Activated CD4-positive, alpha-beta T cell treated with anti-CD3 and anti-CD28 coated beads, Interleukin-10, Interleukin-2, amounts not matched to agents 100 ng/mL and 50 ng/mL, durations not matched to agents 16 hours and 8 hours (primary cell): ENCODE measurements around the gene PNKD.

Experiments
- DNase-seq: peaks from one replicate; pipeline ENCODE4 v3.0.0-alpha.2; 2020

PNKD gene, protein sequence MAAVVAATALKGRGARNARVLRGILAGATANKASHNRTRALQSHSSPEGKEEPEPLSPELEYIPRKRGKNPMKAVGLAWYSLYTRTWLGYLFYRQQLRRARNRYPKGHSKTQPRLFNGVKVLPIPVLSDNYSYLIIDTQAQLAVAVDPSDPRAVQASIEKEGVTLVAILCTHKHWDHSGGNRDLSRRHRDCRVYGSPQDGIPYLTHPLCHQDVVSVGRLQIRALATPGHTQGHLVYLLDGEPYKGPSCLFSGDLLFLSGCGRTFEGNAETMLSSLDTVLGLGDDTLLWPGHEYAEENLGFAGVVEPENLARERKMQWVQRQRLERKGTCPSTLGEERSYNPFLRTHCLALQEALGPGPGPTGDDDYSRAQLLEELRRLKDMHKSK

DNA sequence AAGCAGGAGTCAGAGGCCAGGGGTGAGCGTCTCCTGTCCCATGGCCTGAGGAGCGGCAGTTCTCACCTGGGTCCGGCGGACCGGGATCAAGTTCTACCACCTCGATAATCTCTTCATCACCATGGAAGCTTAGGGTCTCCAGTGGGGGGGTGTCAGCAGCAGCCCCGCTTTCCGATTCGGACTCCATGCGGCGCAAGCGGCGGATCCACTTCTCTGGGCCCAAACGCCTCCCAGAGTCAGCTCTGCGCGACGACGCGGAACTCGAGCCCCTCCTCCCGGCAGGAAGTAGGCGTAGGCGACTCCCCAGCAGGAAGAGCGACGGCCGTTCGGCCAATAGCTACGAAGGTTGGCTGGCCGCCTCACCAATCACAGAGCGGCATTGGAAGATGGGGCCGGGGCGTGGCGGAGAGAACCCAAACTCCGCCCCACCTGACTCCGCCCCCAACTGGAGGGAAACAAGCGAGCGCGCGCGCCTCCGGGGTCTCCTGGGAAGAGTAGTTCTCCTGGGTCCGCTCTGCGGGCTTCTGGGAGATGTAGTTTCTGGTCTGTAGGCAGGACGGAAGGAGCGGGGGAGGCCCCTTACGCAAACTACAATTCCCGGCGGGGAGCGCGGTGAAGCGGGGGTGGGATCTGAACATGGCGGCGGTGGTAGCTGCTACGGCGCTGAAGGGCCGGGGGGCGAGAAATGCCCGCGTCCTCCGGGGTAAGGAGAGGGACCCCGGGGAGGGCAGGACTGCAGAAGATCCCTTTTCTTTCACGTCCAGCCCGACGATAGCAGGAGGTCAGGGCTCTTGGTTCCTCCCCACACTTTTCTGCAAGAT is at the start of gene PNKD, which contains the start of gene AAMP:
Gene PNKD (plus strand): TSS at position 620 of the 821 bp plus-strand sequence. CDS start 17 bp downstream, at position 637.
Gene AAMP (minus strand): TSS at position 238 of the 821 bp plus-strand sequence. CDS start 51 bp downstream, at position 187.
- peak; percentile 100 for DNase-seq

DNA sequence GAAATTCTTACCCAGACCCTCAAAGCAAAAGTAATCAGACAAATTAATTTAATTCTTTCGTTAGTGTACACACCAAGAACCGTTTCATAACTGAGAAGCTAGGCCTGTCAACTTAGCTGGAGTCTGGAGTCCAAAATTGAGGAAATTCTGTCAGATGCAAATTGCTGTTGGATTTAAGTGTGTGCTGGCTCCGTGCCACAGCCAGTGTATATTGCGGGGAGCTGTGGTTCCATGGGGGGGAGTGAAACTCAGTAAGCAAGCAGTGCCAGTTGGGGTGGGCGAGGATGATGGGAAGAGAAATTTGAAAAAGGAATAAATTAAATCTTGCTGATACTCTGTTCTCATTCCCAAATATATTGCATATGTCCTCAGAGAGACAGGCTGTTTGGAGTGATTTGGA is 49.3 kb upstream of the PNKD start:
- DNase-seq: no peak

DNA sequence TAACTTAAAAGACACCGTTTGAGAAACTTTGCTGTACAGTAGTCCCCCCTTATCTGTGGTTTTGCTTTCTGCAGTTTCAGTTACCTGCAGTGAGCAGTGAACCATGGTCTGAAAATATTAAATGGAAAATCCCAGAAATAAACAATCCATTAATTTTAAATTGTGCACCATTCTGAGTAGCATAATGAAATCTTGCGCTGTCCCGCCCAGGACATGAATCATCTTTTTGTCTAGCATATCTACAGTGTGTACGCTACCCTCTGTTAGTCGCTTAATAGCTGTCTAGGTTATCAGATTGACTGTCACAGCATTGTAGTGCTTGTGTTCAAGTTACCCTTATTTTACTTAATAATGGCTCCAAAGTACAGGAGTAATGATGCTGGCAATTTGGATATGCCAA is 47.3 kb upstream of the PNKD start:
- peak; percentile 51 for DNase-seq

DNA sequence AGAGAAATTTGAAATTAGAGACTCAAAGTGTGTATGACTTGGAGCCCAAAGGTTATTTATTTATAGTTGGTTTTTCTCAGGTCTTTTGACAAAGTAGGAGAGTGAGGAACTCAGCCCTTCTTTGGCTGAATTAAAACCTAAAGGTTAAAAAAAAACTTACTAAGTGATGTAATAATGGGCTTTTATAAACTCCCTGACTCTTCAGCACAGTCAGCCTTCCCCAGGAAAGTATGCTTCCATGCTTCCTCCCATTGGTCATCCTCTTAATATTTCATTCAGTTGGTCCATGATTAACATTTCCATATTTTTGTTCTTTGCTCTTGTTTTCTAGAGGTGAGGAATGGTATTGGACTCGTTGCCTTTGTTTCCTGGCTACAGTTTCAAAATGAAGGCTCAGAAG is 46.1 kb upstream of the PNKD start:
- DNase-seq: no peak

DNA sequence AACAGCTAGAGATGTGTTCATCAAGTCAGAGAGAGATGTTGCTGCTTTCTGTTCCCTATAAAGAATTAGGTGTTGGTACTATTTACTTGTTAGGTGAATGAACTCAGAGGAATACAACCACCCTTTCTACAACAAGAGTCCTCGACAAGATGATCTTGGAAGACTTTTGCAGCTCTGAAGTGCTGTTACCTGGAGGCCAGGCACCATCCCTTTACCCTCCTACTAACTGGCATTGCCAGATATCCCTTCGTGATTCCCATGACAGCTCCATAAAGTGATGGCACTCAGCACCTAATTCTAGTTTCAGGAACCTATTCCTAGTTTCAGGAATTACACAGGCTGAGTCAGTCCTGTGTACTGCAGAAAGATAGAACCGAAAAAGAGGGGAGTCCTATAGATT is 43.4 kb upstream of the PNKD start:
- no peak for DNase-seq

DNA sequence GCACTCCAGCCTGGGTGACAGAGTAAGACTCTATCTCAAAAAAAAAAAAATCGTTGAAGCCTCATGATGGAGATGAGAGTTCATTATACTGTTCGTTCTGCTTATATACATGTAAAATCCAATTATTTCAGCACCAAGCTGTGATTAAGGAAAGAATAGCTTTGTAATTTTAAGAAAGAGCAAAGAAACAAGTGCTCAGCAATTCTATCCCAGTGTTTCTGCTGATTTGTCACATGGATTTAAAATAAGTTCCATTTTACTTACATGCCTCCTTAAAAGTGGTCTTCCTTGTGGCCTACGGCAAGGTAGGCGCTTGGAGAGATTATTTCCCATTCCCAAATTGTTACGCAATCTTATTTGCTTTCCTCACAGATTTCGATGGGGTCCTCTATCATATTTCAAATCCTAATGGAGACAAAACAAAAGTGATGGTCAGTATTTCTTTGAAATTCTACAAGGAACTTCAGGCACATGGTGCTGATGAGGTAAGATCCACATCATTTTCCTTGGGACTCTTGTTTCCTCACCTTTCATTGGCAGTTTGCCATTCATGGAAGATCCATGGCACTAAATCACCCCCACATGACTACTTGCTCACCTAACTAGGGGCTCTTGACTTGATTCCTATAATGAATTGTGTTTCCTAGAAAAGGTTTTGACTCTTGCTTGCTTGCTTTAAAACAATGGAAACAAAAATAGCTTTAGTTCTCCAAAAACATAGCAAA is 41.8 kb upstream of the PNKD start:
- peak; percentile 24 for DNase-seq

DNA sequence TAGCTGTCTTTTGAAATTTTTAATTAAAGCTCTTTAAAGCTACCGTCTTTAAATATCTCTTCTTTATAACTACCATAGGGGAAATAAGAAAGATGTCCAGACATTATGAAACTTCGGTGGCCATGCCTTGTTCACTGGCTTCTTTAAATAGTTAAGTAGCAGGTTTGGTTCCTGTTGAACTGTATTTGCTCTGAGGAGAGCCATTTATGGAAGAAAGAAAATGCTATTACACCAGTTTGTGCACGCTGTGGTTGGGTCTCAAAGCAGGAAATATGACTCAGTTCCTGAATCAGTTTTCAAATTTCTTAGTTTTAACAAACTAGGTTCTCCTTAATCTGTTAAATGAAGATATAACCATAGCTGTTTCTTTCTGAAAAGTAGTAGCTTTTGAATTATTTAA is 41.1 kb upstream of the PNKD start:
- DNase-seq: peak; percentile 91

DNA sequence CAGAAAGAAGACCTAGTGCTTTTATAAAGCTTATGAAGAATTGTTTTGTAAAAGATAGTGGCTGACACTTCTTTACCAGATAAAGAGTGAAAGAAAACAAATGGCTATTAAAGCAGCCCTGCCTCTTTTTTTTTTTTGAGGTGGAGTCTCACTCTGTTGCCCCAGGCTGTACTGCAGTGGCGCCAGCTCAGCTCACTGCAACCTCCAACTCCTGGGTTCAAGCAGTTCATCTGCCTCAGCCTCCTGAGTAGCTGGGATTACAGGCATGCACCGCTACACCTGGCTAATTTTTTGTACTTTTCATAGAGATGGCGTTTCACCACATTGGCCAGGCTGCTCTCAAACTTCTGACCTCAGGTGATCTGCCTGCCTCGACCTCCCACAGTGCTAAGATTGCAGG is 40.5 kb upstream of the PNKD start:
- DNase-seq: peak; percentile 56

DNA sequence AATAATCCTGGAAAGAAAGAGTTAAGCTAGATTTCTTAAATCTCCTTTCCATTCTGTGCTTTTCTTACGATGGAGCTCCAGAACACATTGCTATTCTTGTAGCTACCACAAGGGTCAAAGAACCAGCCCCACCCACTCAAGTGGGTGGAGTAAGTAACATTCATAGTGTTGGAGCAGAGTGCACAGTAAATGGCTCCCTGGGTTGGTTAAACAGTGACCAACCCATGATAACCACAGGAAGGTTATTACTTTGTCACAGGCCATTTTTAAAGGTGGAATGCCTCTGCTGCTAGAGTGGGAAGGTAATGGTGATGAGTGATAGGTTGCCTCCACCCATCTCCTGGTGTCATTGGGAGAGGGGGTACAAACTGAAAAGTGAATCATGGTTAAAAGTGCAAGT is 39.4 kb upstream of the PNKD start:
- DNase-seq: peak; percentile 75

DNA sequence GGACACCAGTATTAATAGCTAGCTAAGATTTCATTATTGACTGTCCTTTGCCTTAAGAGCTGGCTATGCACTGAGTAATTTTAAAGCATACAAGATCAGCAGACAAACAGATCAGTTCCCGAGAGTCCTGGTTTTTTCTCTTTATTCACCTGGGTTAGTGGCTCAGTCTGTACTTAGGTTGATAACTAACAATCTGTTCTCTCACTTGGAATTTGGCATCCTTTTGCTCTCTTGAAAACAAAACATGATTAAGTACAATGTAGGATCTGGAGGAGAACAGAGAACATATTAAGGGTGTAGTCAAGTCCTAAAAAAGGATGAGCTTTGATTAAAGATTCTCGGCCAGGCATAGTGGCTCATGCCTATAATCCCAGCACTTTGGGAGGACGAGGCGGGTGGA is 36.8 kb upstream of the PNKD start:
- no peak for DNase-seq

DNA sequence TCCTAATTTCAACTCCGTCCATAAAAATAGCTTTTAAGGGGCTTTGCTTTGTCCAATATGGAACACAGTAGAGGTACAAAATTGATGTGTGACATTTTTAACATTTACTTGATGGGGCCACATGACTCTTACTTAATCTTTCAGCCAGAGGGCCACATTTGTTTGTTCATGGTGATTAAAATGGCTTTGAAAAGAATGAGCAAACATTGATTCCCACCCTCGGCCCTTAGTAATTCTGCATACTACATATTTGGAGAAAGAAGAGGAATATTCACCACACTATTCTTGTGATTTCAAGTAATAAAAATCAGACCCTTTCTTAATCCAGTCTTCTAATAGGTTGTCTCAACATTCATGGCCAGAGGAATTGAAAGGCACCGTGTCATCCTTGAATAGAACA is 35.8 kb upstream of the PNKD start:
- DNase-seq: no peak

DNA sequence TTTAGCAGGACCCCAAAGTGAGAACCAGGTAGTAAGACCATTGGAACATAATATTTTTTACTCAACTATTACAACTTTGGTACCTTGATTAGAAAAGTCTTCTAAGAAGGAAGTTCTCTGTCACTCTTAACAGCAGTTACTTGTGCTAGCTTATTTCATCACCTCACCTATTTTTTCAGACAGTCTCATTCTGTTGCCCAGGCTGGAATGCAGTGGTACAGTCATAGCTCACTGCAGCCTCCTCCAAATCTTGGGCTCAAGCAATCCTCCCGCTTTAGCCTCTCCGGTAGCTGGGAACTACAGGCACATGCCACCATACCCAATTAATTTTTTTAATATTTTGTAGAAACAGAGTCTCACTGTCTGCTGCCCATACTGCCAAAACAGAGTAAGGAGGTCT is 35.3 kb upstream of the PNKD start:
- no peak for DNase-seq

DNA sequence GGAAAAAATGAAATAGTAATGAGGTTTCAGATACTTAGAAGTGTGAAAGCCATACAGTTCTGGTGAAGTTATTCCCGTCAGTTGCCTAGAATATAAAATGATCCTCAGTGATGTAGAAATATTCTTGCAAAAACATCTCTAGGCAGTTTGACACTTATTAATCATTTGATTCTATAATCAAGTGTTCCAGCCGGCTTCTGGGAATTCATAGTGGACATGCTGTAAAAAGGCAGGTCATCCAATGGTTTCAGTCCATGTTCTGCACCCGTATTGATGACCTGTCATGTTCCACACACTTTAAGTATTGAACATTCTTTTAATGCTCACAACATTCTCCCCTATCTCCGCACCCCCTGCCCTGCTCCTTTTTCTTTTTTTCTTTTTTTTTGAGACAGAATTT is 33.5 kb upstream of the PNKD start:
- DNase-seq: no peak

DNA sequence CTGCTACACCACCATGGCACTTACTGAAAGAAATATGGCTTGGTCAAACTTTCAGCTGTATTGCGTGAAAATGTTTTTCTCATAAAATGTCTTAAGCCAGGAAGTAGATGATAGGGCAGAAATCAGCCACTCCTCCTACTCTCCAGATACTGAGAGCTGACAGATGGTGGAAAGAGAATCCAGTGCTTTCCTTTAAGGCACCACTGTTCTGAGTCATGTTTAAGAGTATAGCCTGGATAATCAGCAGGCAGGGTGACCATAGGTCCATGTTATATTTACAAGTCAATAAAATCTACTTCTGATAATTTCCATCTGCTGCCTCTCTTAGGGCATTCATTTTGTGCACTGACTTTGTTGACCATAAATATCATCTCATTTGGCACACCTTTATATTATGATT is 31.4 kb upstream of the PNKD start:
- DNase-seq: no peak

DNA sequence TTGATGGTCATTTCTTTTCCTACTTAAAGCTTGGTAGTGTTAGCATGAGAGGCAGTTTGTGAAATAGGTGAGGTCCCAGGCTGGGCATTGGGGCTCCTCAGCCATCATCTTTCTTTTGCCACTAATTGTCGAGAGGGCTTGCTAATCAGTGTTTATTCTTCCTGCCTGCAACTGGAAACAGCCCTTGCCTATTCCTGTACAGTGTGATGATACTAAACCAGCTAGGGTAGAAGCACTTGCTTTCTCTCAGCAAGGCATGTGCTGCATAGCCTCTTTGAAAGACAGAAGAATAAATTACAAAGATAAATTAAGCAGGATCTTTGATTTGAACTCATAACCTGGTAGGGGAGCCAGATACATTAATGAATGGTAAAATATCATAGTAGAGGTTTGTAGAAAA is 26.1 kb upstream of the PNKD start:
- DNase-seq: no peak

DNA sequence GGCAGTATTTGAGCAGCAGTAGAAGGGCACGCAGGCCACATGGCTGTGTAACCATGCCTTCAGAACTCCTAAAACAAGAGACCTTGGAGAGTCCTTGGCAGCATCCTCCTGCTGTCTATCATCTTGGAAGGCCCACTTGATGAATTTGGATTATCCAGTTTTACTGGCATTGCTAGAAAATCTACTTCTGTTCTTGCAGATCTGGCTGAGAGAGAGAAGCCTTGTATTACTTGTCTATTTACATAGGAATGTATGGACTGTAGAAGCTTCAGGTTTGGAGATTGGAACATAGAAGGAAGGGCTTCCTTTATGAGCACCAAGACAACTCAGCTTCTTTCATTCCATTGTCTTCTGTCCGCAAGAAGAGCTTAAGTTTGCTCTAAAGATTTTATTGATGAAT is 25.7 kb upstream of the PNKD start:
- no peak for DNase-seq

DNA sequence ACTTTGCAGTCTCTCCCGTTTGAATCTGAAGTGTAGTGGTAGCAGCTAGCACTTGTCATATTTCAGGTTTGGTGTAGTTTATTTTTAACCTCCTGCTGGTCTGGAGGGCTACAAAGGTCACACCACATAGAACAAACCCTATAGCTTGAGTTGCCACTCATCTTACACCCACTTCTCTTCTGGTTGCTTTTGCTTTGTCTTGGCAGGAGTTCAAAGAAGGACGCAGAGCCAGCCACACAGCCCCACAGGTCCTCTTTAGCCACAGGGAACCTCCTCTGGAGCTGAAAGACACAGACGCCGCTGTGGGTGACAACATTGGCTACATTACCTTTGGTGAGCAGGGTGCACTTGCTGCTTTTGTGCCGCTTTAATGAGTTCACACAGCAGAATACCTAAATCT is 25.1 kb upstream of the PNKD start:
- no peak for DNase-seq

DNA sequence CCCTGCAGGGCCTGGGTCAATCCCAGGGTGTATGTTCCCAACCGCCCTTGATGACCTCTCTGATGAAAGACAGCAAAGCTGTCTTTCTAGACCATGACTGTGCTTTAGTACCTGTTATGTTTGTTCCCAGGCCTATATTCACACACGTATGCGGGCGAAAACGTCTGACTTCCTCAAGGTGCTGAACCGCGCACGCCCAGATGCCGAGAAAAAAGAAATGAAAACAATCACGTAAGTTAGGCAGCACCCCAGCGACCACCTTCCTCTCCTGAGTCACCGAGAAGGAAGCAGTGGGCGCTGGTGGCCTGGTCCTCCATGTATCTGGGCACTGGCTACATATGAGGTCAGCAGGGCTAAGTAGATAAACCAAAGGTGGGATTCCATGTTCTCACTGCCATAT is 20.6 kb upstream of the PNKD start:
- DNase-seq: no peak

DNA sequence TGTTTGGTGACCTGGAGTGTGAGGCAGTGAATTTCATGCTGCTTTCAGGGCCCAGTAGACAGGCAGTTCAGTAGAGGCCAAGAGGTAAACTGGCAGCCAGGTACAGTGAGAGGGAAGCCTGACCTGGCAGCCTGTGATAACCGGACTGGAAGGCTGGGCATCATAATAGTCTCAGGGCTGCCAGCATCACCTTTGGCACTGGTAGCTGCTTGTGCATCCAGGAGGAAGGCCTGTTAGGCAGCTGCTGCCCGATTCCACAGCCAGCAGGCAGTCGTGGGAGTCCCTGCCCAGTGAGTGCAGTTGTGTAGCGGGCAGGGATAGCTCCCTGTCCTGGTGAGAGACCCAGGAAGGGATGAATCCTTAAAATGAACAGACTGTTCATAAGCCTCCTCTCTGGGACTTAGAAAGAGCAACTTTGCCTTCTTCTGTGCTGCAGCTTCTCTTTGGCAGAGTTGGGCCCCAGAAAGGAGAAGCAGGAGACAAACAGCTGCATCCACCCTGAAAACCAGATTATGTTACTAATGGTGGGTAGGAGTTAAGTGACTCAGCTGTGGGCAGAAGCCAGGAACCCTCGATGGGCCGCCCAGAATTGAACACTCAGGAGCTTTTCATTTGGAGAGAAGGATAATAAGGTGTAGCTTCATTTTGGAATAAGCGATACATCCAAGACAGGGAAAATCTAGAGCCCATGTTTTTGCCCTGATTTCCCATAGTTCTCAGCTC is 17.6 kb upstream of the PNKD start:
- DNase-seq: no peak

DNA sequence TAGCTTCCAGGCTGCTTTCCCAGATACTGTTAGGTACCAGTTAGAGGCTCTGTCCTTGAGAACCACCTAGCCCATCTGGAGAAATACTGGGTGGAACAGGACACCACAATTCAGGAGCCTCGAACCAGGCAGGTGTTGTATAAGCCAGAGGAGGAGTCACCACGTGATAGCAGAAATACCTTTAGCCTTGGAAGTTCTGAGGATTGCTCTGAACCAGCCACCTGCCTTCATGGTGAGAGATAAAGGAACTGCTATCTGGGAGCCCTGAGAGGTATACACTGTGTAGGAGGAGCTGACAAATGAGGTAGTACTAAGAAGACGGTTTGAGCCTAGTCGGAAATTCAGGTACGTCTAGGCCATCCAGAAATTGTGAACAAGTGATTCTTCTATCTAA is 17.1 kb upstream of the PNKD start:
- DNase-seq: no peak

DNA sequence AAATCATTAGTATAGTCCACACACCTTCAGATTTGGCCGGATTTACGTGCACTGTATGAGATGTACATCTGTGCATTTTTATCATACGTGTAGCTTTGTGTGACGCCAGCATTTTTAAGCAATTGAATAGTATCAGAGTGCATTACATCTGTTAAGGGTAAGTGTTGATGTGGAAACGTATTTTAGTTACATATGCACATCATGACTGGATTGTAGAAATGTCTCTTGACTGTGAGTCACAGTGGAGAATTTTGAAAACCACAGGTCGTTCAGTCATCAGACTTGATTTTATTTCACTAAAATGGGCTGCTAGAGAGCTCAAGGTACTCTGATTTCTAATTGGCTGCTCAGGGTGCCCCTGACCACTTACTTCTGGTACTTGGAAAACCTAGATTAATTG is 14.9 kb upstream of the PNKD start:
- DNase-seq: peak; percentile 31

DNA sequence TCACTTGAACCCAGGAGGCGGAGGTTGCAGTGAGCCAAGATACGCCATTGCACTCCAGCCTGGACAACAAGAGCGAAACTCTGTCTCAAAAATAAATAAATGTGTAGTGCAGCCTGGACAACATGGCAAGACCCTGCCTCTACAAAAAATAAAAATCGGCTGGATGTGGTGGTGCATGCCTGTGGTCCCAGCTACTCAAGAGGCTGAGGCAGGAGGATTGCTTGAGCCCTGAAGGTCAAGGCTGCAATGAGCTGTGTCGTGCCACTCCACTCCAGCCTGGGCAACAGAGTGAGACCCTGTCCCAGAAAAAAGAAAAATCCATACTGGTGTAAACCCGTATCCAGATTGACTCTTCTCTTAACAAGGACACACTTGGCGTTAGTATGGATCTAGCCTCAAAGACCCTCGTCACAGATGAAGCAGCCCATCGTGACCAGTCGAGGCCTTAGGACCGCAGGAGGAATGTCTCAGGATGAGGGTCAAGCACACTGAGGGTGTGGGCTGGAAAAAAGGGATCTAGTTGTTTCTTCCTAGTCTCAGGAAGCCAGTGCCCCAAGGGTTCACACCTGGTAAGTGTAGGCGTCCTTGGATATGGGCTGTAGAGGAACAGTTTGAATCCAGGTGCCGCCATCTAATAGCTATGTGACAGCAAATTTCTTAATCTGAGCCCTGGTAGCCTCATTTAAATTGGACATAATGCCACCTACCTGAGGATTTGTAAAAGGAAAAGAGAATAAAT is 13.5 kb upstream of the PNKD start:
- no peak for DNase-seq
